ENCODE data around the gene KIF13A.
"Not testable (repeated sequence)": the region's sequence is repeated elsewhere in the genome, so short reads cannot be mapped to it uniquely, and the experiment has no call there.

The KIF13A gene

DNA sequence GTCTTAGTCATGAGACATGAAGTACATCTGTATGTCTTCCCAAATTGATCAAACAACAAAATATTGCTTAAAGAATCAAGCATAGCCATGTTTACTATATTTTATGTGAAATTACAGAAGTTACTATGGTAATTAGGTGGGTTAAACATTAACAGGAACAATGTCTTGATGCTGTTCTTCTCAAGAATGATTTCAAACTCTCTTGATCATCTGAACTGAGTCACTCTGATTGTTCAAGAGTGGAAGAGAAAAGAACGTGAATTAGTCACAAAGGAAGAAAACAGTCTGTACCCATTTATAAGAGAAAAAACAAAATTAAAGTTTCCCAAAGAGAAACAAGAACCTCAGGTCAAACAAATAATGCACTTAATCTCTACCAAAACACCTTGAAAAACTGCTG is 218.6 kb downstream of the KIF13A start:
- no peak for DNase-seq

DNA sequence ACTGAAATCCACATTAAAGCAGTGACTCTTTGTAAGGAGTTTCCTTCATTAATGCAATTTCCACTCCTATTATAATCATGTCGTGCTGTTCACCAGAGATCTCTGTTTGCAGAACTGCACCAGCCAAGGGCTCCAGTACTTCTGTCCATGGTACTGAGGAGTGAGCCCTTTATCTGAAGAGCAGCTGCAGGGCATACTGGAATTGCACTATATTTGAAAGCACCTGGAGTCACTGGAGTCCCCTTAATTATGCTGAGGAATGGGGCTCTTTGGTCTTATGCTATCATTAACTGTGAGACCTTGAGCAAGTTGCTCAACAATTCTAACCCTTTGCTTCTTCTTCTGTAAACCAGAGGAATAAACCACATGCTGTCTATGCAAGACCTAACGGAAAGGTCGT is 219.0 kb downstream of the KIF13A start:
- DNase-seq: no peak

DNA sequence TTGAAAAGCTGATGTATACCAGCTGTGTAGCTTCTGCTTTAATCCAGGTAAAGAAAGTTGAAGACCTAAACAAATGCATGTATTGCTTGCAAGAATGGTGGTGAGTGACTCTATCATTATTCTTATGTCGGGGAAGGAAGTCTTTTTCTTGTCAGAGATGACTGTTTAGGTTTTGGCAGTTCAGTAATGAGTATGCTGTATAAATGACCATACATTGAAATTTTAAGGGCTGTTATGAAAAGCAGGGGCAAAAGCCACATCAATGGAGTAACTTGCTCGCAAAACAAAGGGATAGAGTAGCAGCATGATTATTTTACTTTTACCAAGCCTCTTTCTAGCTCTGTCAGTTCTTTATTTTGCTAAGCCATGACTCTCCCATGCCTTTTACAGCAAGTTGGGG is 224.8 kb downstream of the KIF13A start:
- no peak for DNase-seq

DNA sequence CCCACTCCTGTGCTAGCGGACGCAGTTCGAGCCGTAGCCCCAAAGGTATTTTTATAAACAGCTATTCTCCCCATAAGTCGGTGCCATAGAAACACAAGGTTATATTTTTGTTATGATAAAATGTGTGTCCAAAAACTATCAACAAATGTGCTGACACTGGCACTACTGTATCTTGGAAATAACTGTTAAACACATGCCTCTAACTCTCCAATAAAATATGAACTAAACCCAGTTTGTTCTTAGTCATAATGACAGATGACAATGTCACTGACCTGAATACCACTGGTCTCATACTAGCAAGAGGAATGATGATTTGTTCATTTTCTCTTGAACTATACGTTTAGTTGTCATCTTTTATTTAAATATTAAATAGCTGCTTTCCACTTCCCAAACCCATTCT is 229.3 kb downstream of the KIF13A start:
- no peak for DNase-seq

DNA sequence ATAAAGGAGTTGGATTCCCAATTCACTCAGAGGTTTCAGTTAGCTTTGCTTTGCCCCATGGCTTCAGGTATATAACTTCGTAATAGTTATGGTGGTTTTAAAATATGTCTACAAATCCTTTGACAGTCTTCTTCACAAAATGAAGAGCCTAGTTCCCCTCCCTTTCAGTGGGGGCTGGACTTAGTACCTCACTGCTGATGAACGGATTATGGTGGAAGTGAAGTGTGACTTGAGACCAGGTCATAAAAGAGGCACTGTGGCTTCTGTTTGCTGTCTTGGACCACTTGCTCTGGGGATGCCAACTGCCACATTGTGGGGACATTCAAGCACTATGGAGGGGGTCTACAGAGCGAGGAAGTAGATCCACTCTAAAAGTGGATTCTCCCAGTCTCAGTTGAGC is 233.2 kb downstream of the KIF13A start:
- DNase-seq: no peak

DNA sequence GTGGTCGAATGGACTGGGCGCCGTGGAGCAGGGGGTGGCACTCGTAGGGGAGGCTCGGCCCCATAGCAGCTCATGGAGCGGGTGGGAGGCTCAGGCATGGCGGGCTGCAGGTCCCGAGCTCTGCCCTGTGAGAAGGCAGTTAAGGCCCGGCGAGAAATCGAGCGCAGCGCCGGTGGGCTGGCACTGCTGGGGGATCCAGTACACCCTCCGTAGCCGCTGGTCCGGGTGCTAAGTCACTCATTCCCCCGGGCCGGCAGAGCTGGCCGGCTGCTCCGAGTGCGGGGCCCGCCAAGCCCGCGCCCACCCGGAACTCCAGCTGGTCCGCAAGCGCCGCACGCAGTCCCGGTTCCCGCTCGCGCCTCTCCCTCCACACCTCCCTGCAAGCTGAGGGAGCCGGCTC is 242.1 kb downstream of the KIF13A start:
- not testable (repeated sequence) for DNase-seq

DNA sequence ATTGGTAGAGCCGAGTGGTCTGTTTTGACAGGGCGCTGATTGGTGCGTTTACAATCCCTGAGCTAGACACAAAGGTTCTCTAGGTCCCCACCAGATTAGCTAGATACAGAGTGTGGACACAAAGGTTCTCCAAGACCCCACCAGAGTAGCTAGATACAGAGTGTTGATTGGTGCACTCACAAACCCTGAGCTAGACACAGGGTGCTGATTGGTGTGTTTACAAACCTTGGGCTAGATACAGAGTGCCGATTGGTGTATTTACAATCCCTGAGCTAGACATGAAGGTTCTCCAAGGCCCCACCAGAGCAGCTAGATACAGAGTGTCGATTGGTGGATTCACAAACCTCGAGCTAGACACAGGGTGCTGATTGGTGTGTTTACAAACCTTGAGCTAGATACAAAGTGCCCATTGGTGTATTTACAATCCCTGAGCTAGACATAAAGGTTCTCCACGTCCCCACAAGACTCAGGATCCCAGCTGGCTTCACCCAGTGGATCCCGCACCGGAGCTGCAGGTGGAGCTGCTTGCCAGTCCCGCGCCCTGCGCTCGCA is 242.6 kb downstream of the KIF13A start:
- not testable (repeated sequence) for DNase-seq

DNA sequence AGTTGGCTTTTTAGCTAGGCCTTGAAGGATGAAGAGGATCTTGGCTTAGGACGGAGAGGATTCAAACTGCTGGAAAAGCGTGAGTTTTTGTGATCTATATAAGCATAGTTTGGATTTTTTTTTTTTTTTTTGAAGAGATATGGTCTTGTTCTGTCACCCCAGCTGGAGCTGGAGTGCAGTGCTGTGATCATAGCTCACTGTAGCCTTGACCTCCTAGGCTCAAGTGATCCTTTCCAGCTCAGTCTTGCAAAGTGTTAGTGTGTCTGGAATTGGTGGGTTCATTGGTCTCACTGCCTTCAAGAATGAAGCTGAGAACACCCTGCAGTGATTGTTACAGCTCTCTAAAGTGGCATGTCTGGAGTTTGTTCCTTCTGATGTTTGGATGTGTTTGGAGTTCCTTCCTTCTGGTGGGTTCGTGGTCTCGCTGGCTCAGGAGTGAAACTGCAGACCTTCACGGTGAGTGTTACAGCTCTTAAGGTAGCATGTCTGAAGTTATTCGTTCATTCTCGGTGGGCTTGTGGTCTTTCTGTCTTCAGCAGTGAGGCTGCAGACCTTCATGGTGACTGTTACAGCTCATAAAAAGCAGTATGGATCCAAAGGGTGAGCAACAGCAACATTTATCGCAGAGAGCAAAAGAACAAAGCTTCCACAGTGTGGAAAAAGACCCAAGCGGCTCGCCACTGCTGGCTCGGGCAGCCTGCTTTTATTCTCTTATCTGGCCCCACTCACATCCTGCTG is 243.2 kb downstream of the KIF13A start:
- DNase-seq: no peak

DNA sequence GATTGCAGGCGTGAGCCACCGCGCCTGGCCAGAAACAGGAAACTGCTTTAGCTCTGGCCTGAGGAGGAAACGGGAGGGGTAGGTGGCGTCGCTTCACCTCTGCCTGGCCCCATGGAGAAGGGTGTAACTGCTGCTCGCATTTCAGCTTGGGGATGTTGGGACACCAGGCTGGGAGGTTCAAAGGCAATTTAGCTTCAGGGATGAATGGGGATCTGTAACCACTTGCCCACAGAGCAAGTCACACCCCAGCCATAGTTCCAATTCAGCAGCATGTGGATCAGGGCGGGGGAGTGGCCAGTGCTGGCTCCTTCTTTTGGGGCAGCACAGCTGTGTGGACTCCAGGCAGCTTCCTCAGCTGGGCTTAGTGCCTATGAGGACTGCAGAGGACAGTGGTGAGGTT is 245.9 kb downstream of the KIF13A start:
- no peak for DNase-seq

DNA sequence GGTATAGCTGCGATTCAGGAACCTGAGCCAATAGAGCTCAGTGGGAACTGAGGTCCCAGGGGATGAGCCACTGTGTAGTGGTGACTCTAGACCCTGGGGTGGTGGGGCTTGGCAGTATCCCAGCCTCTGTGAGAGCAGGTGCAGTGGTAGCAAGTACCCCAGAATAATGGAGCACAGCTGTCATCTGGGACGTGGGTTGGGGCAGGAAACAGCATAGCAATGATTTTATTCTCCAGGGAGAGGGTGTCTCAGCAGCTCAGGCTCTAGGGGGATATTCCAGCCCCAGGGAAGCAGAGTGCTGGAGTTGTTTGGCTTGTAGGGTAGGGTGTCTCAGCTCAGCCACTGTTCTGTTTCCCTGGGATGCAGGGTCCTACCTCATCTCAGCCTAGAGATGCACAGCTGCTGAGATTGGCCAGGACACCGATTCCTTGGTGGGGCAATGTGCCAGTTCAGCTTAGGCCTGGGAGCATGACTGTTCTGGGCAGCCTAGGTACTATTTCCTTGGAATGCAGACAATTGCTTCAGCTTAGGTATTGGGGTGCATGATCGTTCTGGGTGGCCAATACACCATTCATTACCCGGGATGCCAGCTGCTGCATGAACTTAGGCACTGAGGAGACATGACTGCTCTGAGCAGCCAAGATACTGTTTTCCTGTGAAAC is 246.7 kb downstream of the KIF13A start:
- DNase-seq: no peak

DNA sequence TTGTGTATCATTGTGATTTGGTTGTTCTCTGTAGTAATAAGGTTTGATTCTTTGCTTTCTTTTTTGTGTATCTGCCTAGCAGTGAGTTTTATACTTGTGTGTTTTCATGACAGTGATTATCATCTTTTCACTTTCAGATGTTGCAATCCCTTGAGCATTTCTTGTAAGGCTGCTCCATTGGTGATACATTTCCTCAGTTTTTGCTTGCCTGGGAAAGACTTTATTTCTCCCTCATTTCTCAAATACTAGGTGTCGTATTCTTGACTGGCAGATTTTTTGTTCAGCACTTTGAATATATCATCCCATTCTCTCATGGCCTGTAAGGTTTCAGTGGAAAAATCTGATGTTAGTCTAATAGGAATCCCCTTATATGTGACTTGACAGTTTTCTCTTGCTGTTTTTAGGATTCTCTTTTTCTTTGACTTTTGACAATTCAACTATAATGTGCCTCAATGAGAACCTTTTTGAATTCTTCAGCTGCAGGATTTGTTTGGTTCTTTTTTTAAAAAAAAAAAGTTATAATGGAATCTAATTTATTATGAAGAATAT is 249.7 kb downstream of the KIF13A start:
- no peak for DNase-seq

DNA sequence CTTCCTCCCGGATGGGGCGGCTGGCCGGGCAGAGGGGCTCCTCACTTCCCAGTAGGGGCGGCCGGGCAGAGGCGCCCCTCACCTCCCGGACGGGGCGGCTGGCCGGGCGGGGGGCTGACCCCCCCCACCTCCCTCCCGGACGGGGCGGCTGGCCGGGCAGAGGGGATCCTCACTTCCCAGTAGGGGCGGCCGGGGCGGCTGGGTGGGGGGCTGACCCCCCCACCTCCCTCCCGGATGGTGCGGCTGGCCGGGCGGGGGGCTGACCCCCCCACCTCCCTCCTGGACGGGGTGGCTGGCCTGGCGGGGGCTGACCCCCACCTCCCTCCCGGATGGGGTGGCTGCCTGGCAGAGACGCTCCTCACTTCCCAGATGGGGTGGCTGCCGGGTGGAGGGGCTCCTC is 252.1 kb downstream of the KIF13A start:
- not testable (repeated sequence) for DNase-seq

DNA sequence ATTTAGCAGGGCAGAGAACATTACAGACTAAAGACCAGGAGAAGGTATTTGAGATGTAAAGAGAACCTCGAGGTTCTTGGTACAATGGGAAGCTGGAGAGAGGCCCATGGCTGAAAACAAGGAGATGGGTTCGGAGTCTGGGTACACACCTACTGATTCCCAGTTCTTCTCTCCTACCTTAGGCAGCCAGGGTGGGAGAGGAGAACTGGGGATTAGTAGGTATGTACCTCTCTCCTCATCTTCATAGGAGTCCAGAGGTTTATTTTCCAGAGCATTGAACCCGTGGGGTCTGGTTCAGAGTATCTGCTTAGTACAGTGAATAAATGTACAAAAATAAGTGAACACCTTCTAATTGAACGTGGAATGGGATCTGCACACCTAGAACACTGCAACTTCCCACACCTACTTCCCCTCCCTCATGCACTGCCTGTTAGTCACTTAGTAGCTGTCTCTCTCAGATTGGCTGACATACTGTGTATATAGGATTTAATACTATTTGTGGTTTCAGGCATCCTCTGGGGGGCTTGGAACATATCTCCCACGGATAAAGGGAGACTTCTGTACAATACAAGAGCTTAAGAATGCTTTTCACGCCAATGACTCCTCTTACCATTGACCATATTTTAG is 257.2 kb downstream of the KIF13A start:
- DNase-seq: no peak

DNA sequence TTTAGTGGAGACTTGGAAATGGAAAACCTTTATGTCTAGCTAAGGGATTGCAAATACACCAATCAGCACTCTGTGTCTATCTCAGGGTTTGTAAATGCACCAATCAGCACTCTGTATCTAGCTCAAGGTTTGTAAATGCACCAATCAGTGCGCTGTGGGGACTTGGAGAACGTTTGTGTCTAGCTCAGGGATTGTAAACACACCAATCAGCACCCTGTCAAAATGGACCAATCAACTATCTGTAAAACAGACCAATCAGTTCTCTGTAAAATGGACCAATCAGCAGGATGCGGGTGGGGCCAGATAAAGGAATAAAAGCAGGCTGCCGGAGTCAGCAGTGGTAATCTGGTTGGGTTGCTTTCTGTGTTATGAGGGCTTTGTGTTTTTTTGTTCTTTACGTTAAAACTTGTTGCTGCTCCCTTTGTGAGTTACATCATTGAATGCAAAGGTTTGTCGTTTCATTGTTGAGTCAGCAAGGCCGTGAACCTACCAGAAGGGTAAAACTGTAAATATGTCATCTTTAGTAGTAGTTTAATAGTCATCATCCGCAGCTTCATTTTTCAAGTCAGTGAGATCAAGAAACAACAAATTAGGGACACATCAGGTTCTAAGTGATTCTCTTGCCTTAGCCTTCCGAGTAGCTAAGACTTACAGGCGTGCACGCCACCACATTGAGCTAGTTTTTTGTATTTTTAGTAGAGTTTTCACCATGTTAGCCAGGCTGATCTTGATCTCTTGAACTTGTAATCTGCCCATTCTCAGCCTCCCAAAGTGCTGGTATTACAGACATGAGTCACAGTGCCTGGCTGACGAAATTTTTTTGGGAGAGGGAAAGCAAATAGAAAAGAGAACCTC is 258.0 kb downstream of the KIF13A start:
- no peak for DNase-seq

DNA sequence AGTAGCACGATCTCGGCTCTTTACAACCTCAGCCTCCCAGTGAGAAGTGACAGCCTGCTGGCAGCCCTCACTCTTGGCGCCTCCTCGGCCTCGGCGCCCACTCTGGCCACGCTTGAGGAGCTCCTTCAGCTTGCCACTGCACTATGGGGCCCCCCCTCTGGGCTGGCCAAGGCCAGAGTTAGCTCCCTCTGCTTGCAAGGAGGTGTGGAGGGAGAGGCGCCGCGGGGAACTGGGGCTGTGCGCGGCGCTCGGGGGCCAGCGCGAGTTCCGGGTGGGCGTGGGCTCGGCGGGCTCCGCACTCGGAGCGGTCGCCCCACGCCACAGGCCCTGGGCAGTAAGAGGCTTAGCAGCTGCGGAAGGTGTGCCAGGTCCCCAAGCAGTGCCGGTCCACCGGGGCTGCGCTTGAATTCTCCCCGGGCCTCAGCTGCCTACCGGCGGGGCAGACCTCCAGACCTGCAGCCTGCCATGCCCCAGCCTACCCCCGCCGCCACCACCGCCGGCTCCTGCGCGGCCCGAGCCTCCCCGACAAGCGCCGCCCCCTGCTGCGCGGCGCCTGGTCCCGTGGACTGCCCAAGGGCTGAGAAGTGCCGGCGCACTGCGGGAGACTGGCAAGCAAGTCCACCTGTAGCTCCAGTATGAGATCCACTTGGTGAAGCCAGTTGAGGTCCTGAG is 258.7 kb downstream of the KIF13A start:
- DNase-seq: no peak

DNA sequence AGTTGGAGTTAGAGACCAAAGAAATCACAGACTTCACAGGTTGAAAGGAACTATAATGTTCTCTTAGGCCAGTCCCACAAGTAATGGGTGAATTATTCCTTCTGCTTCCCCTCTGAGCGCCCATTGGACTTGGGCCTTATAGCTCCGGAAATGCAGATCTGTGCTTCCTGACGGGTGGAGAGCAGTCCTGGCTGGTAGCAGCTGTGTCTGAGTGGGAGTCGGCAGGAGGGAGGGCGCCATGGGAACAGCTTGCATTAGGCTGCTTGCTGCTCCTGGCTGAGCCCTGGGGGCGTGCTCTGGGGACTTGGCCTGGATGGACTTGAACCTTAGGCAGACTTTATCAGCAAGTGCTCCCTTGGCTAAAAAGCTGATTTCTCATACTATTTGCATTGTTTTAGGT is 262.4 kb downstream of the KIF13A start:
- DNase-seq: peak; percentile 21

DNA sequence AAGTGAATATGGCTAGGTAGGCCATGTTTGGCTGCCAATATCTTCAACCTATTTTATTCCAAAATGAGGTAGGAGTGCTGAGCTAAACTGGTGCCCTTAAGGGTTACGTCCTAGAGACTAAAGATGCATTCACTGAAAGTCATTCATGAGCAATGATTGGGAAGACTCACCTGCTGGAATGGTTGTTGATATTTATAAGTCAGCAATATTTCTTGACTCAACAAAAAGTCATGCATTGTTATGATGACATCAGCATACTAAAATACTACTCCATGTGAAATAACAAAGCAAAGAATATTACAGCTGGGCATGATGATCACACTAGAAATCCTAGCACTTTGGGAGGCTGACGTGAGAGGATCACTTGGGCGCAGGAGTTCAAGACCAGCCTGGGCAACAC is 263.1 kb downstream of the KIF13A start:
- DNase-seq: no peak

DNA sequence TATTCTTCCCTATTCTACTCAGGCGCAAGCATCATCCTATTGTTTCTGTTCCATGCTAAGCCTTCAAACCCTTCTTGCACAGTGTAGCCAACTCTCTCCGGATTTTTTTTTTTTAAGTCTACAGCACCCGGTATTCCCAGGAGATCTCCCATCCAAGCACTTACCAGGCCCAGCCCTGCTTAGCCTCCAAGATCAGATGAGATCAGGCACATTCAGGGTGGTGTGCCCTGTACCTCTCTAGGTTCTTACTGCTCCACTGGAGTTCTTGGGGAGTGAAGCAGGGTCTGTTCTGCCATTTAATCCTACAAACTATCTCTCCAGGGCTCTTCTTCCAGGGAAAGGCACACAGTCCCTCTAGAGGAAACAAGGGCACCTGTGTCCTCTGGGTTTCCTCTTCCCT is 265.8 kb downstream of the KIF13A start:
- no peak for DNase-seq

DNA sequence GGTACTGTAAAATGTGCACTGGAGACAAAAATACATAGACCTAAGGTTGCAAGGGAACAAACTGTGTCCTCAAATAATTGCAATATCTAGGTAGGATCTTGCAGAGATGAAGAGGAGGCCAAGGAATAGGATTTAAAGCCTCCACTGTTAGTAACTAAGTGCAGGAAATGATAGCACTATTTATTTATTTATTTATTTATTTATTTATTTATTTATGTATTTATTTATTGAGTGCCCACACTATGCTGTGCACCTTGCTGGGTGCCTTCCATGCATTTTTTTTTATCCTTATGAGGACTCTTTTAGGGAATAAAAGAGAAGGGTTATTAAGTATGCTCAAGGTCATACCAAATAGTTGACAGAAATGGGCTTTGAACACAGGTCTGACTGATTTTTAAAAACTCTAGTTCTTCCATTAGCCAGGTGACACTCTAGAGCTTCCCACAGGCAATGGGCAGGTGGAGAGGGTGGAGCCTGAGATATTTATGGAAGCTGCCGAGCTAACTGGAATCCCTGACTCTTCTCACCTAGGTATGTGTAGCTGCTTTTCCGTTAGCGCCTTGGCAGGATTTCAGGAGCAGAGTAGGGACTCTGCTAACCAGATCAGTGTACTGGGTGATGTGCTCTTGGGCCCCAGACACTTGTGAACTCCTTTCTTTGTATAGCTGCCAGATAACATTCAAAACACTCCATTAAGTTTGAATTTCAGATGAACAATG is 268.0 kb downstream of the KIF13A start:
- no peak for DNase-seq

DNA sequence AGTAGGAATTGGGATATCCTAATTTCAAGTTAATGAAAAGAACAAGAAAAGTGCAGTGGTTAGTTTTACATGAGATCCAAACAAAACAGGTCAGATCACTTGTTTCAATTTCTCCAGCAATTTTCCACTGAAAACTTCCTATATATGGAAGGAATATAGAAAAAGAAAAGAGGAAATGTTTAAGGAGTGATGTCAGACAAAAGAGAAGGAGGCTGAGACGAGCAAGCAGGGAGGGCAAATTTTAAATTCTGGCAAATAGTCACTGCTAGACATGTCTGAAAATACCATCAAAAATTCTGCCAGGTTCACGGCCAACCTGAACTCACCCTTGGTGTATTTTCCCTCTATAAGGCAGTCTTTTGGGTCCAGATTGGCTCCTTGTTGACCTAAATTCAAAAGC is 271.2 kb downstream of the KIF13A start:
- no peak for DNase-seq

All from NCI-H2081 treated with DMSO at 0.1 percent for 48 hours (cell line).